Nephron (organoid): ENCODE data around the gene PTPN2.

Experiments
- H3K27ac Mint-ChIP-seq, 3 experiments: 2 replicates each; pipeline ENCODE4 v1.8.0; 2020; ENCODE audit warnings: mixed read lengths in 3 of 3, mild to moderate bottlenecking in 2 of 3, moderate library complexity in 1 of 3
- H3K27me3 Mint-ChIP-seq: 2 replicates; pipeline ENCODE4 v1.8.0; 2021; ENCODE audit warnings: low read depth, mild to moderate bottlenecking, moderate library complexity, mixed read lengths
- H3K36me3 Mint-ChIP-seq: 2 replicates; pipeline ENCODE4 v1.8.0; 2020; ENCODE audit warnings: low read depth, mixed read lengths
- H3K4me1 Mint-ChIP-seq: 2 replicates; pipeline ENCODE4 v1.8.0; 2020; ENCODE audit warnings: mixed read lengths
- H3K4me3 Mint-ChIP-seq, 3 experiments: 2 replicates each; pipeline ENCODE4 v1.8.0; 2020; ENCODE audit warnings: mild to moderate bottlenecking in 3 of 3, mixed read lengths in 3 of 3, moderate library complexity in 2 of 3
- H3K9me3 Mint-ChIP-seq: 2 replicates; pipeline ENCODE4 v1.8.0; 2020; ENCODE audit warnings: mixed read lengths
- TF ChIP-seq, protein P1 (sequence below), 3 experiments: fragments of 200-600 bp; sonication (generic); IDR thresholded peaks; one replicate each; pipeline ENCODE4 v1.5.0; 2021; ENCODE audit warnings: antibody characterized with exemption in 3 of 3; ENCODE audit not compliant: unreplicated experiment in 3 of 3

Gene PTPN2

DNA sequence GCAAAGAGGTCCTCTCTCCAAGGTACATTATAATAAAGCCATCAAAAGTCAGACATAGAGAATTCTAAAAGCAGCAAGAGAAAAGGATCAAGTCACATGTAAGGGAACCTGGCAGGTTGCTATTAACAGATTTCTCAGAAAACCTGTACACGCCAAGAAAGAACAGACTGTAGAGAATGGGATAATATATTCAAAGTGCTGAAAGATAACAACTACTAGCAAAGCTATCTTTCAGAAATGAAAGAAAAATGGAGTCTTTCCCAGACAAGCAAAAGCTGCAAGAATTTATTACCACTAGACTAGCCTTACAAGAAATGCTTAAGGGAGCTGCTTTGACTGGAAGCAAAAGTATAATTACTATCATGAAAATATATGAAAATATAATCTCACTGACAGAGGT lies 81.5 kb downstream of the PTPN2 start:
- peaks cover 72% of the 10 kb centered on the region for H3K36me3 Mint-ChIP-seq
- H3K27me3 Mint-ChIP-seq: no peaks in the 10 kb centered on the region
- no peaks in the 10 kb centered on the region for H3K4me1 Mint-ChIP-seq
- TF ChIP-seq, protein P1, sequence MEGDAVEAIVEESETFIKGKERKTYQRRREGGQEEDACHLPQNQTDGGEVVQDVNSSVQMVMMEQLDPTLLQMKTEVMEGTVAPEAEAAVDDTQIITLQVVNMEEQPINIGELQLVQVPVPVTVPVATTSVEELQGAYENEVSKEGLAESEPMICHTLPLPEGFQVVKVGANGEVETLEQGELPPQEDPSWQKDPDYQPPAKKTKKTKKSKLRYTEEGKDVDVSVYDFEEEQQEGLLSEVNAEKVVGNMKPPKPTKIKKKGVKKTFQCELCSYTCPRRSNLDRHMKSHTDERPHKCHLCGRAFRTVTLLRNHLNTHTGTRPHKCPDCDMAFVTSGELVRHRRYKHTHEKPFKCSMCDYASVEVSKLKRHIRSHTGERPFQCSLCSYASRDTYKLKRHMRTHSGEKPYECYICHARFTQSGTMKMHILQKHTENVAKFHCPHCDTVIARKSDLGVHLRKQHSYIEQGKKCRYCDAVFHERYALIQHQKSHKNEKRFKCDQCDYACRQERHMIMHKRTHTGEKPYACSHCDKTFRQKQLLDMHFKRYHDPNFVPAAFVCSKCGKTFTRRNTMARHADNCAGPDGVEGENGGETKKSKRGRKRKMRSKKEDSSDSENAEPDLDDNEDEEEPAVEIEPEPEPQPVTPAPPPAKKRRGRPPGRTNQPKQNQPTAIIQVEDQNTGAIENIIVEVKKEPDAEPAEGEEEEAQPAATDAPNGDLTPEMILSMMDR (IDR thresholded peaks at IDR 0.05; ENCODE audit: unreplicated experiment in 3 of 3): no peak
- no peak overlapping the region for H3K4me3 Mint-ChIP-seq
- no peak overlapping the region for H3K27ac Mint-ChIP-seq
- H3K9me3 Mint-ChIP-seq: peaks cover 27% of the 10 kb centered on the region

DNA sequence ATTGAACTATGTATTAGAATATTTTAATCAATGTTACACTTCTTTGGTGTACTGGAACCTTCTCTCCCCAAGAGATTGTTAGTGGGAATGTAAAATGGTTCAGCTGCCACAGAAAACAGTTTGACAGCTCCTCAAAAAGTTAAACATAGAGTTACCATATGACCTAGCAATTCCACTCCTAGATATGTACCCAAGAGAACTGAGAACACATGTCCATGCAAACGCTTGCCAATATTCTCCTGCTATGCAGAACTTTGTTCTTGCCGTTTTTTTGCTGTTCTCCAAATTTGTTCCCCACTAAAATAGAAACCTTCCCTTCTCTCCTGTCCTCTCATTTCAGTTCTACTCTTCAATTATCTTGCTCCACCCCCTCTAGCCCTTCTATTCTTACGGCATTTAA lies 87.6 kb downstream of the PTPN2 start:
- H3K27me3 Mint-ChIP-seq: no peaks in the 10 kb centered on the region
- TF ChIP-seq, protein P1 (IDR thresholded peaks at IDR 0.05; ENCODE audit: unreplicated experiment in 3 of 3): no peak
- H3K4me3 Mint-ChIP-seq: no peak overlapping the region
- peaks cover 31% of the 10 kb centered on the region for H3K36me3 Mint-ChIP-seq
- no peaks in the 10 kb centered on the region for H3K4me1 Mint-ChIP-seq
- H3K9me3 Mint-ChIP-seq: no peaks in the 10 kb centered on the region
- H3K27ac Mint-ChIP-seq: no peak overlapping the region

DNA sequence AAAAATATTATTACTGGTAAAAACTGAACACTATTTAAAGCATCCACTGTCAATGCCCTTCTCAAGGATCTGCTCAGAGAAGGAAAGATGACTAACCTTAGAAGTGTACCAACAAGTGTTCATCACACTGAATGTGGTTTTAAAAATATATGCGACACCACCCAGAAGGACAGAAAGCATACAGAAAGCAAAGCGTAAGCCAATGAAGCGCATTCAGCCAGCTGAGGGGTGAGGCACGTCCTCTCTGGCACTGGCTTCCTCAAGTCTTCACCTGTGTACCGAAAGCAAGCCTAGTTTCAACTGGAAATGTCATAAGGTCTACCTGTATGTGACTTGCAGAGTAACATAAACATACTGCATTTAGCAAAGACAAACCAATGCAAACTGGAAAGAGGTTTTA lies 92.4 kb downstream of the PTPN2 start:
- no peak overlapping the region for H3K27ac Mint-ChIP-seq
- H3K4me3 Mint-ChIP-seq: no peak overlapping the region
- H3K4me1 Mint-ChIP-seq: no peaks in the 10 kb centered on the region
- H3K36me3 Mint-ChIP-seq: peaks cover 11% of the 10 kb centered on the region
- no peaks in the 10 kb centered on the region for H3K27me3 Mint-ChIP-seq
- TF ChIP-seq, protein P1 (IDR thresholded peaks at IDR 0.05; ENCODE audit: unreplicated experiment in 3 of 3): no peak
- no peaks in the 10 kb centered on the region for H3K9me3 Mint-ChIP-seq

DNA sequence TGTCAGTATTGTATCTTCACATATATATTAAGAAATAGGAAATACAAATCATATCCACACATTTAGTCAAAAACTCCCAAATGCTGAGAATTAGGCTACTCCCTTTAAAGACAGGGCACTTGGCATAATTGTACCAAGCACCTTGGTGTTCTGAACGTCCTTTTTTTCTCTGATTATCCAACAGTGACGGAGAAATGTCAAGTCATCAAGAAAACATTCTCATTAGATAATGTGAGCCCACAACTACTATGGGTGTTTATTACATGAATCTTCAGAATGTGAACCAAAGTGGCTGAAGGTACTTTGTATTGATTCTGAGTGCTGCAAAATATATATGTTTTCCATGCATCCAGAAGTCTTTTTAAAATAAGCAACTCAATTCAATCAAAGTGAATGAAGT lies 97.4 kb downstream of the PTPN2 start:
- no peak overlapping the region for H3K4me3 Mint-ChIP-seq
- no peaks in the 10 kb centered on the region for H3K9me3 Mint-ChIP-seq
- H3K36me3 Mint-ChIP-seq: peaks cover 4% of the 10 kb centered on the region
- H3K27ac Mint-ChIP-seq: no peak overlapping the region
- H3K4me1 Mint-ChIP-seq: no peaks in the 10 kb centered on the region
- TF ChIP-seq, protein P1 (IDR thresholded peaks at IDR 0.05; ENCODE audit: unreplicated experiment in 3 of 3): no peak
- H3K27me3 Mint-ChIP-seq: no peaks in the 10 kb centered on the region

DNA sequence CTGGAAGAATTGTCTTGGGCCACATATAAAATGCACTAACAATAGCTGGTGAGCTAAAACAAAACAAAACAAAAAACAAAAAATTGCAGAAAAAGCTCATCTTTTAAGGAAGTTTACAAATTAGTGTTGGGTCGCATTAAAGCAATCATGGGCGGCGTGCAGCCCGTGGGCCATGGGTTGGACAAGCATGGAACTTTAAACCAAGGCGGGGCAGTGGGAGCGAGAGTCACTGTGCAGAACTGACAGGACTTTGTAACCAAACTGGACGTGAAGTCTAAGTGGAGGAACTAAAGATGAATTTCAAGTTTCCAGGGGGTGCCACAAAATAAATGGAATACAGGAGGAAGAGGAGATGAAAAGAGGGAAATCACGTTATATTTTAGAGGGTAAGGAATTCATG lies 100.5 kb downstream of the PTPN2 start:
- Mint-ChIP-seq H3K4me3 (no peak overlapping the region), H3K9me3 (no peaks in the 10 kb centered on the region), H3K4me1 (no peaks in the 10 kb centered on the region), H3K27ac (no peak overlapping the region), H3K27me3 (no peaks in the 10 kb centered on the region), H3K36me3 (no peaks in the 10 kb centered on the region)
- TF ChIP-seq, protein P1 (IDR thresholded peaks at IDR 0.05; ENCODE audit: unreplicated experiment in 3 of 3): no peak

DNA sequence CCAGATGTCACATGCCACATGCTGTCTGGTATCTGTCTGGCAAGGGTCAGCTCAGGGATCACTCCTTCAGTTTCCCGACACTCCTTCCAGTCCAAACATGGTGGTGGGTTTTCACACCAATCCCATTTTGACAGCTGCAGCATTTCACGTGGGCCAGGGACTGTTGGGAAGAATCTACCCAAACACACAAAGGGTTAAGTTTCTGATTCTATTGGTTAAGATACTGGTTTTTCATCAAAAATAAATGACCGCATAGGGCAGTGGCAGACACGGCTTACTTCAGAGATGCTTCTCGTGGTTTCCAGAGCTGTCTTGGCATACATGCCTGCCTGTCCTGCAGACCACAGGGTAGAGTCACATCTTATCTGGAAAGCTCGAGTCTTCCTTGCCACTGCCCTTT lies 101.5 kb downstream of the PTPN2 start:
- H3K9me3 Mint-ChIP-seq: no peaks in the 10 kb centered on the region
- H3K4me3 Mint-ChIP-seq: no peak overlapping the region
- no peaks in the 10 kb centered on the region for H3K27me3 Mint-ChIP-seq
- no peaks in the 10 kb centered on the region for H3K36me3 Mint-ChIP-seq
- H3K27ac Mint-ChIP-seq: no peak overlapping the region
- TF ChIP-seq, protein P1 (IDR thresholded peaks at IDR 0.05; ENCODE audit: unreplicated experiment in 3 of 3): no peak
- H3K4me1 Mint-ChIP-seq: no peaks in the 10 kb centered on the region
